ENCODE results near the gene AFAP1L1.
A peak's percentile ranks its signal among the peaks of the same experiment; 100 is the strongest.

Gene AFAP1L1

GRCh38 chr5:149310947-149311658, 39.4 kb downstream of the AFAP1L1 start:
- ATAC-seq, result peak; percentile 67; the same call in 2 of the 3 replicates
- no peak for TF ChIP-seq CSRNP3 (CRISPR knock-in tag; IDR thresholded peaks at IDR 0.05)
- TF ChIP-seq PATZ1 (CRISPR knock-in tag; IDR thresholded peaks at IDR 0.05; ENCODE audit: borderline replicate concordance), result no peak
- TF ChIP-seq CSDC2 (CRISPR knock-in tag; IDR thresholded peaks at IDR 0.05), result no peak
- TF ChIP-seq POU6F1 (CRISPR knock-in tag; IDR thresholded peaks at IDR 0.05; ENCODE audit: borderline replicate concordance, low read depth), result no peak
- no peak for TF ChIP-seq RARB (CRISPR knock-in tag; IDR thresholded peaks at IDR 0.05)
- no peak for TF ChIP-seq TSHZ2 (CRISPR knock-in tag; IDR thresholded peaks at IDR 0.05)

GRCh38 chr5:149313151-149313841, 41.6 kb downstream of the AFAP1L1 start:
- TF ChIP-seq ISL1 (CRISPR knock-in tag; IDR thresholded peaks at IDR 0.05) (no peak), ZNF8 (CRISPR knock-in tag; IDR thresholded peaks at IDR 0.05) (no peak), ZFP30 (CRISPR knock-in tag; IDR thresholded peaks at IDR 0.05) (no peak), ZC3H10 (CRISPR knock-in tag; IDR thresholded peaks at IDR 0.05) (no peak), ZFP3 (CRISPR knock-in tag; IDR thresholded peaks at IDR 0.05) (no peak), CSRNP3 (CRISPR knock-in tag; IDR thresholded peaks at IDR 0.05) (no peak), TSHZ2 (CRISPR knock-in tag; IDR thresholded peaks at IDR 0.05) (no peak), ARNTL (CRISPR knock-in tag; IDR thresholded peaks at IDR 0.05; ENCODE audit: borderline replicate concordance, low read depth) (no peak), OSR1 (CRISPR knock-in tag; IDR thresholded peaks at IDR 0.05) (no peak), CSDC2 (CRISPR knock-in tag; IDR thresholded peaks at IDR 0.05) (no peak), TCF4 (CRISPR knock-in tag; IDR thresholded peaks at IDR 0.05; ENCODE audit: borderline replicate concordance) (no peak), ZNF70 (CRISPR knock-in tag; IDR thresholded peaks at IDR 0.05) (no peak), BACH2 (CRISPR knock-in tag; IDR thresholded peaks at IDR 0.05; ENCODE audit: borderline replicate concordance) (no peak), CREB5 (CRISPR knock-in tag; IDR thresholded peaks at IDR 0.05; ENCODE audit: low read depth) (no peak), POU6F1 (CRISPR knock-in tag; IDR thresholded peaks at IDR 0.05; ENCODE audit: borderline replicate concordance, low read depth) (no peak), TOX (CRISPR knock-in tag; IDR thresholded peaks at IDR 0.05; ENCODE audit: borderline replicate concordance) (no peak), ESRRG (CRISPR knock-in tag; IDR thresholded peaks at IDR 0.05) (no peak), PPARA (CRISPR knock-in tag; IDR thresholded peaks at IDR 0.05; ENCODE audit: borderline replicate concordance) (no peak)
- no peak for ATAC-seq
